HT-29 (cell line): ENCODE data around the gene FCER1G. TPM values are rescaled to one million over a fixed set of nuclear protein-coding genes. Genes with fewer than 3 reads are reported as not detected.

Experiments used
- DNase-seq: peaks from one replicate; pipeline ENCODE4 v3.0.0-alpha.2; 2015; ENCODE audit warnings: low spot score
- total RNA-seq: library from RNA; depleted of rRNA; stranded (reverse); fragments of >200 nt; shearing (Covaris generic); gene quantifications from 2 replicates; pipeline ENCODE4 v1.2.3, GENCODE V29; 2014; rRNA removed

Gene FCER1G
- total RNA-seq, 1 experiment from 2014 or later: not detected

GRCh38 chr1:161265305-161265704 is 50.2 kb downstream of the FCER1G start:
- no peak for DNase-seq

GRCh38 chr1:161266202-161266601 is 51.1 kb downstream of the FCER1G start:
- DNase-seq: no peak

GRCh38 chr1:161266836-161267235 is 51.7 kb downstream of the FCER1G start:
- no peak for DNase-seq

GRCh38 chr1:161267321-161267720 is 52.2 kb downstream of the FCER1G start:
- no peak for DNase-seq

Other genes starting within 250 kb of the FCER1G start
- 128 and 154 TPM in 2 replicates for gene F11R, start 194.1 kb upstream of the FCER1G start, total RNA-seq
- gene TSTD1, start 176.3 kb upstream of the FCER1G start, total RNA-seq: 121 and 139 TPM in 2 replicates
- 78.4 and 79.3 TPM in 2 replicates for gene USF1, start 169.3 kb upstream of the FCER1G start, total RNA-seq
- gene ARHGAP30, start 145.4 kb upstream of the FCER1G start, total RNA-seq: 0.58 and 0.86 TPM in 2 replicates
- gene NECTIN4, start 125.7 kb upstream of the FCER1G start, total RNA-seq: 8.6 and 10.4 TPM in 2 replicates
- gene KLHDC9, start 116.9 kb upstream of the FCER1G start, total RNA-seq: 3.8 and 5.5 TPM in 2 replicates
- gene PFDN2, start 97.3 kb upstream of the FCER1G start, total RNA-seq: 67.7 and 70.5 TPM in 2 replicates
- gene NIT1, start 97.2 kb upstream of the FCER1G start, total RNA-seq: 25.1 and 30.8 TPM in 2 replicates
- gene DEDD, start 82.6 kb upstream of the FCER1G start, total RNA-seq: 36.6 and 40.8 TPM in 2 replicates
- 66.4 and 81.3 TPM in 2 replicates for gene UFC1, start 61.3 kb upstream of the FCER1G start, total RNA-seq
- gene USP21, start 55.8 kb upstream of the FCER1G start, total RNA-seq: 20.8 and 24.6 TPM in 2 replicates
- 11.7 and 14.3 TPM in 2 replicates for gene PPOX, start 48.9 kb upstream of the FCER1G start, total RNA-seq
- 57.5 and 70.7 TPM in 2 replicates for gene B4GALT3, start 37.8 kb upstream of the FCER1G start, total RNA-seq
- gene ADAMTS4, start 16.2 kb upstream of the FCER1G start, total RNA-seq: not detected in 2 replicates
- gene NDUFS2, start 12.9 kb upstream of the FCER1G start, total RNA-seq: 90.6 and 122 TPM in 2 replicates
- 0.52 TPM in 1 of 2 replicates, not detected in the other for gene APOA2, start 8.3 kb downstream of the FCER1G start, total RNA-seq
- gene TOMM40L, start 10.8 kb downstream of the FCER1G start, total RNA-seq: 3.5 and 3.6 TPM in 2 replicates
- not detected in 2 replicates for gene NR1I3, start 22.9 kb downstream of the FCER1G start, total RNA-seq
- gene PCP4L1, start 43.5 kb downstream of the FCER1G start, total RNA-seq: not detected in 2 replicates
- gene MPZ, start 94.7 kb downstream of the FCER1G start, total RNA-seq: 0.16 and 0.41 TPM in 2 replicates
- 16.6 and 17.1 TPM in 2 replicates for gene SDHC, start 99.1 kb downstream of the FCER1G start, total RNA-seq
- not detected in 2 replicates for gene CFAP126, start 152.6 kb downstream of the FCER1G start, total RNA-seq